HL-60 (cell line): ENCODE data around the gene AMH.

ENCODE experiments used
- DNase-seq, 2 experiments: peaks; one replicate each; pipeline ENCODE4 v3.0.0-alpha.2; 2010 to 2020; ENCODE audit warnings: low read depth in 1 of 2, low spot score in 1 of 2
- H3K27ac ChIP-seq: fragments of 250-450 bp; sonication (Bioruptor Pico); replicated peaks from 2 replicates; pipeline ENCODE4 v1.5.1; 2020; ENCODE audit warnings: mild to moderate bottlenecking, moderate library complexity
- H3K27me3 ChIP-seq: fragments of 250-450 bp; sonication (Bioruptor Pico); 2 replicates; pipeline ENCODE4 v1.5.1; 2021; ENCODE audit warnings: mild to moderate bottlenecking, moderate library complexity; ENCODE audit not compliant: insufficient read depth, poor library complexity, severe bottlenecking
- H3K4me3 ChIP-seq: replicated peaks from 2 replicates; pipeline ENCODE4 v1.5.1; 2011; ENCODE audit warnings: mild to moderate bottlenecking, control low read depth, low read length; ENCODE audit not compliant: insufficient read depth
- CTCF ChIP-seq: IDR thresholded peaks from one replicate; pipeline ENCODE4 v1.5.1; 2011; ENCODE audit warnings: low read length, control low read depth, inconsistent platforms; ENCODE audit not compliant: insufficient read depth
- GABPA ChIP-seq: IDR thresholded peaks from 2 replicates; pipeline ENCODE4 v1.6.1; 2012; ENCODE audit warnings: low read depth
- POLR2AphosphoS5 ChIP-seq: IDR thresholded peaks from 2 replicates; pipeline ENCODE4 v1.6.1; 2012; ENCODE audit warnings: low read depth
- REST ChIP-seq: IDR thresholded peaks from 2 replicates; pipeline ENCODE4 v1.6.1; 2012; ENCODE audit warnings: low read depth; ENCODE audit not compliant: insufficient replicate concordance
- SPI1 ChIP-seq: IDR thresholded peaks from 2 replicates; pipeline ENCODE4 v1.6.1; 2012; ENCODE audit warnings: low read depth, mild to moderate bottlenecking, borderline replicate concordance

The AMH gene

GRCh38 chr19:2276429-2276986 is 27.4 kb downstream of the AMH start:
- no peak for TF ChIP-seq REST
- TF ChIP-seq SPI1, result no peak
- TF ChIP-seq POLR2AphosphoS5, result no peak
- TF ChIP-seq CTCF, result no peak
- TF ChIP-seq GABPA, result no peak
- Histone ChIP-seq H3K27me3 (no peaks in the 10 kb centered on the region), H3K4me3 (no peak overlapping the region), H3K27ac (no peak overlapping the region)
- DNase-seq, result no peak

- H3K27me3 ChIP-seq, result no peaks in the 10 kb centered on the region
- H3K4me3 ChIP-seq, result no peak overlapping the region
- H3K27ac ChIP-seq, result no peak overlapping the region
- no peak for DNase-seq
- no peak for TF ChIP-seq SPI1
- peak; percentile 10; the same call in 1 of the 2 replicates for TF ChIP-seq POLR2AphosphoS5
Measured at GRCh38 chr19:2277138-2277537, 28.0 kb downstream of the AMH start.

GRCh38 chr19:2278459-2279158 is 29.5 kb downstream of the AMH start:
- no peak for DNase-seq
- Histone ChIP-seq H3K27ac (no peak overlapping the region), H3K4me3 (no peak overlapping the region), H3K27me3 (no peaks in the 10 kb centered on the region)
- TF ChIP-seq POLR2AphosphoS5 (0 out of 2 replicates have a peak, but pooled peaks have one; percentile 23), CTCF (no peak)

GRCh38 chr19:2280633-2281264 is 31.6 kb downstream of the AMH start:
- H3K4me3 ChIP-seq, result no peak overlapping the region
- no peak overlapping the region for H3K27ac ChIP-seq
- no peak for TF ChIP-seq REST
- TF ChIP-seq CTCF, result no peak
- TF ChIP-seq GABPA, result no peak
- no peak for TF ChIP-seq SPI1
- TF ChIP-seq POLR2AphosphoS5, result no peak
- no peaks in the 10 kb centered on the region for H3K27me3 ChIP-seq
- no peak for DNase-seq
